HEK293 (cell line): Measurements from ENCODE around the gene CYP2A6.

ENCODE experiments used
- CTCF ChIA-PET: fragments of 350-600 bp; formaldehyde crosslinking; extraction: SDS; loops from one replicate; lab custom pipeline; 2021; ENCODE audit warnings: antibody characterized with exemption; lab: Yijun Ruan, JAX
- POLR2A ChIA-PET: fragments of 300-600 bp; formaldehyde crosslinking; extraction: SDS; loops from one replicate; lab custom pipeline; 2020; ENCODE audit warnings: antibody characterized with exemption, inconsistent platforms; lab: Yijun Ruan, JAX
- H3K27ac ChIP-seq: fragments of 200-500 bp; sonication (Bioruptor generic); 2 replicates; pipeline ENCODE4 v1.5.1; 2014; ENCODE audit warnings: low read depth, low read length, control low read depth, inconsistent platforms; ENCODE audit errors: extremely low read depth
- H3K36me3 ChIP-seq, 2 experiments: fragments of 200-500 bp in 1 of 2; sonication (Bioruptor generic) in 1 of 2; 1 replicate in 1 of 2; 2 replicates in 1 of 2; pipeline ENCODE4 v1.5.1; 2014 to 2017; ENCODE audit warnings: inconsistent platforms in 2 of 2, low read length in 2 of 2; ENCODE audit not compliant: control insufficient read depth in 2 of 2, insufficient read depth in 1 of 2
- H3K4me1 ChIP-seq: fragments of 200-500 bp; sonication (Bioruptor generic); 2 replicates; pipeline ENCODE4 v1.5.1; 2014; ENCODE audit warnings: mild to moderate bottlenecking, low read length, inconsistent platforms; ENCODE audit not compliant: control insufficient read depth, insufficient read depth
- H3K4me3 ChIP-seq: 2 replicates; pipeline ENCODE4 v1.5.1; 2011; ENCODE audit warnings: low read depth, mild to moderate bottlenecking, control low read depth, low read length, moderate library complexity
- H3K9me3 ChIP-seq: fragments of 200-500 bp; sonication (Bioruptor generic); 2 replicates; pipeline ENCODE4 v1.5.1; 2014; ENCODE audit warnings: low read depth, low read length, inconsistent platforms; ENCODE audit not compliant: control insufficient read depth, insufficient read depth
- BCL6B ChIP-seq: fragments of 450-650 bp; formaldehyde crosslinking; IDR thresholded peaks from 2 replicates; pipeline ENCODE4 v1.5.1; 2017; ENCODE audit warnings: missing biosample characterization, missing genetic modification characterization
- CTCF ChIP-seq: fragments of 450-650 bp; formaldehyde crosslinking; IDR thresholded peaks from 2 replicates; pipeline ENCODE4 v1.5.1; 2016; ENCODE audit warnings: missing biosample characterization, missing genetic modification characterization
- GLIS2 ChIP-seq: fragments of 450-650 bp; formaldehyde crosslinking; IDR thresholded peaks from 2 replicates; pipeline ENCODE4 v1.5.1; 2016; ENCODE audit warnings: missing biosample characterization, missing genetic modification characterization
- KLF16 ChIP-seq: fragments of 450-650 bp; formaldehyde crosslinking; IDR thresholded peaks from 2 replicates; pipeline ENCODE4 v1.5.1; 2017; ENCODE audit warnings: missing biosample characterization, missing genetic modification characterization
- KLF9 ChIP-seq: fragments of 450-650 bp; formaldehyde crosslinking; IDR thresholded peaks from 2 replicates; pipeline ENCODE4 v1.5.1; 2016; ENCODE audit warnings: missing biosample characterization, missing genetic modification characterization, low read depth
- MZF1 ChIP-seq: fragments of 450-650 bp; formaldehyde crosslinking; IDR thresholded peaks from 2 replicates; pipeline ENCODE4 v1.5.1; 2017; ENCODE audit warnings: missing biosample characterization, missing genetic modification characterization, borderline replicate concordance
- YY1 ChIP-seq: fragments of 450-650 bp; formaldehyde crosslinking; IDR thresholded peaks from 2 replicates; pipeline ENCODE4 v1.5.1; 2018; ENCODE audit warnings: missing biosample characterization, missing genetic modification characterization
- ZBTB10 ChIP-seq: fragments of 450-650 bp; formaldehyde crosslinking; IDR thresholded peaks from 2 replicates; pipeline ENCODE4 v1.5.1; 2016; ENCODE audit warnings: missing biosample characterization, missing genetic modification characterization
- ZBTB11 ChIP-seq: fragments of 450-650 bp; formaldehyde crosslinking; conservative IDR thresholded peaks from 2 replicates; pipeline ENCODE4 v1.5.1; 2016; ENCODE audit warnings: low read depth, missing biosample characterization, missing genetic modification characterization
- ZBTB48 ChIP-seq: fragments of 450-650 bp; formaldehyde crosslinking; IDR thresholded peaks from 2 replicates; pipeline ENCODE4 v1.5.1; 2016; ENCODE audit warnings: missing biosample characterization, missing genetic modification characterization
- ZEB2 ChIP-seq: fragments of 450-650 bp; formaldehyde crosslinking; IDR thresholded peaks from 2 replicates; pipeline ENCODE4 v1.5.1; 2016; ENCODE audit warnings: missing biosample characterization, missing genetic modification characterization
- ZNF133 ChIP-seq: fragments of 450-650 bp; formaldehyde crosslinking; IDR thresholded peaks from 2 replicates; pipeline ENCODE4 v1.5.1; 2016; ENCODE audit warnings: missing biosample characterization, missing genetic modification characterization
- ZNF138 ChIP-seq: fragments of 450-650 bp; formaldehyde crosslinking; IDR thresholded peaks from 2 replicates; pipeline ENCODE4 v1.5.1; 2016; ENCODE audit warnings: missing biosample characterization, missing genetic modification characterization, borderline replicate concordance
- ZNF23 ChIP-seq: fragments of 450-650 bp; formaldehyde crosslinking; IDR thresholded peaks from 2 replicates; pipeline ENCODE4 v1.5.1; 2016; ENCODE audit warnings: missing biosample characterization, missing genetic modification characterization, borderline replicate concordance
- ZNF335 ChIP-seq: fragments of 450-650 bp; formaldehyde crosslinking; conservative IDR thresholded peaks from 2 replicates; pipeline ENCODE4 v1.5.1; 2016; ENCODE audit warnings: missing biosample characterization, missing genetic modification characterization
- ZNF416 ChIP-seq: fragments of 450-650 bp; formaldehyde crosslinking; IDR thresholded peaks from 2 replicates; pipeline ENCODE4 v1.5.1; 2016; ENCODE audit warnings: missing biosample characterization, missing genetic modification characterization
- ZNF48 ChIP-seq: fragments of 450-650 bp; formaldehyde crosslinking; IDR thresholded peaks from 2 replicates; pipeline ENCODE4 v1.5.1; 2016; ENCODE audit warnings: missing biosample characterization, missing genetic modification characterization
- ZNF521 ChIP-seq: fragments of 450-650 bp; formaldehyde crosslinking; IDR thresholded peaks from 2 replicates; pipeline ENCODE4 v1.5.1; 2017; ENCODE audit warnings: missing biosample characterization, mild to moderate bottlenecking, missing genetic modification characterization
- ZNF530 ChIP-seq: fragments of 450-650 bp; formaldehyde crosslinking; IDR thresholded peaks from 2 replicates; pipeline ENCODE4 v1.5.1; 2016; ENCODE audit warnings: low read depth, missing biosample characterization, missing genetic modification characterization
- ZNF555 ChIP-seq: fragments of 450-650 bp; formaldehyde crosslinking; conservative IDR thresholded peaks from 2 replicates; pipeline ENCODE4 v1.5.1; 2017; ENCODE audit warnings: missing biosample characterization, mild to moderate bottlenecking, missing genetic modification characterization, inconsistent platforms
- ZNF558 ChIP-seq: fragments of 450-650 bp; formaldehyde crosslinking; IDR thresholded peaks from 2 replicates; pipeline ENCODE4 v1.5.1; 2016; ENCODE audit warnings: missing biosample characterization, missing genetic modification characterization
- ZNF610 ChIP-seq: fragments of 450-650 bp; formaldehyde crosslinking; IDR thresholded peaks from 2 replicates; pipeline ENCODE4 v1.5.1; 2016; ENCODE audit warnings: missing biosample characterization, missing genetic modification characterization, borderline replicate concordance
- ZNF654 ChIP-seq: fragments of 450-650 bp; formaldehyde crosslinking; IDR thresholded peaks from 2 replicates; pipeline ENCODE4 v1.5.1; 2016; ENCODE audit warnings: low read depth, missing biosample characterization, missing genetic modification characterization
- ZNF670 ChIP-seq: fragments of 450-650 bp; formaldehyde crosslinking; IDR thresholded peaks from 2 replicates; pipeline ENCODE4 v1.5.1; 2016; ENCODE audit warnings: missing biosample characterization, missing genetic modification characterization, low read depth
- ZNF747 ChIP-seq: fragments of 450-650 bp; formaldehyde crosslinking; IDR thresholded peaks from 2 replicates; pipeline ENCODE4 v1.5.1; 2016; ENCODE audit warnings: missing biosample characterization, missing genetic modification characterization
- ZSCAN5A ChIP-seq: fragments of 450-650 bp; formaldehyde crosslinking; IDR thresholded peaks from 2 replicates; pipeline ENCODE4 v1.5.1; 2016; ENCODE audit warnings: missing biosample characterization, missing genetic modification characterization

The CYP2A6 gene

GRCh38 chr19:40799558-40800338, 50.5 kb downstream of the CYP2A6 start:
- peak overlapping the region; percentile 68 for H3K4me3 ChIP-seq
- TF ChIP-seq ZNF23 (no peak), ZBTB48 (tag by site-specific recombination) (no peak; the same call in 1 of the 2 replicates), ZNF670 (tag by site-specific recombination) (no peak), KLF9 (tag by site-specific recombination) (peak; percentile 74), ZNF133 (tag by site-specific recombination) (no peak), KLF16 (peak; percentile 92), ZNF335 (tag by site-specific recombination) (peak; percentile 87), ZNF610 (0 out of 2 replicates have a peak, but pooled peaks have one; percentile 41), MZF1 (tag by site-specific recombination) (no peak), ZNF521 (tag by site-specific recombination) (no peak), YY1 (tag by site-specific recombination) (no peak), GLIS2 (peak; percentile 99), ZNF530 (tag by site-specific recombination) (no peak), ZNF48 (tag by site-specific recombination) (no peak), ZSCAN5A (tag by site-specific recombination) (peak; percentile 37; the same call in 1 of the 2 replicates), ZNF138 (tag by site-specific recombination) (no peak), ZNF555 (tag by site-specific recombination) (no peak), ZBTB11 (tag by site-specific recombination) (peak; percentile 83), ZEB2 (tag by site-specific recombination) (peak; percentile 82), ZBTB10 (peak; percentile 91), ZNF747 (tag by site-specific recombination) (no peak), BCL6B (no peak), ZNF558 (no peak), ZNF416 (tag by site-specific recombination) (0 out of 2 replicates have a peak, but pooled peaks have one; percentile 51), CTCF (tag by site-specific recombination) (0 out of 2 replicates have a peak, but pooled peaks have one; percentile 38), ZNF654 (no peak)

More at GRCh38 chr19:40799558-40800338, 50.5 kb downstream of the CYP2A6 start:
- POLR2A ChIA-PET = interaction anchor here (0.7 to 3.6 kb wide), 7 partner anchors 22 to 336 kb away, joined by 3 to 66 read pairs (median 4); partner anchors contain the start of genes ACTMAP, COQ8B, ITPKC and RAB4B
- peak overlapping the region; percentile 92 for H3K27ac ChIP-seq
- no peaks in the 10 kb centered on the region for H3K9me3 ChIP-seq
- peaks cover 34 to 42% of the 10 kb centered on the region in 2 experiments for H3K36me3 ChIP-seq
- CTCF ChIA-PET = interaction anchor here (1.1 to 5.0 kb wide), 4 partner anchors 8 to 92 kb away, joined by 3 to 43 read pairs (median 12); partner anchors contain the start of gene RAB4B
- peaks cover 52% of the 10 kb centered on the region for H3K4me1 ChIP-seq
